Ovary (tissue), 3 donors: ENCODE measurements around the gene LCP1.

Source experiments
- EP300 ChIP-seq: sonication (generic); formaldehyde crosslinking; IDR thresholded peaks from one replicate; pipeline ENCODE4 v1.6.1; 2017; ENCODE audit warnings: antibody characterized with exemption
- TF ChIP-seq, protein P1 (sequence below), 3 donors: fragments of 450-650 bp in 2 of 3; fragments of 200-600 bp in 1 of 3; IDR thresholded peaks; one replicate each; pipeline versions ENCODE4 v1.5.1 to v1.8.0; 2016 to 2022; ENCODE audit warnings: antibody characterized with exemption in 3 of 3, mild to moderate bottlenecking in 1 of 3
- donor health status: DM: no; HTN: no; CAD: no.

DNA sequence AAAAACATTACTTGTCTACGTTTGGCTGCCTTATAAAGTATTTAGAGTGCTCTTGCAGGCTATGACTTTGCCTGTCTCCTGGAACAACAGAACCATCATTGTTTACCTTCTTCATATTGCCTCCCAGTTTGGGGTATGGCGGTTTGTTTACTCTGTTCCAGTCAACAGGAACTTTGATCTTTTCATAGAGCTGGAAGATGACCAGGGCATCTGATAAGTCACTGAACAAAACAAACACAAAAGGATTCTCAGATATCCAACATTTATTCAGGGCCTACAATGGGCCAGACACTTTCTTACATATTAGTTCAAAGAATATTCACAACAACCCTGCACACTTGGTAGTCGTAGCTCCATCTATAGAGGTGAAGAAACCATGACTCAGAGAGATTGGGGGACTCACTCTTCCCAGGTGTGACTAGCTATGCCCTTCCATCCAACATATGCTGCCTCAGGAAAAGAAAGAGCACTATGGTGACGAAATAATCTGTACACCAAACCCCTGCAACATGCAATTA lies 38.7 kb downstream of the LCP1 start:
- TF ChIP-seq EP300: no peak
- TF ChIP-seq, protein P1, sequence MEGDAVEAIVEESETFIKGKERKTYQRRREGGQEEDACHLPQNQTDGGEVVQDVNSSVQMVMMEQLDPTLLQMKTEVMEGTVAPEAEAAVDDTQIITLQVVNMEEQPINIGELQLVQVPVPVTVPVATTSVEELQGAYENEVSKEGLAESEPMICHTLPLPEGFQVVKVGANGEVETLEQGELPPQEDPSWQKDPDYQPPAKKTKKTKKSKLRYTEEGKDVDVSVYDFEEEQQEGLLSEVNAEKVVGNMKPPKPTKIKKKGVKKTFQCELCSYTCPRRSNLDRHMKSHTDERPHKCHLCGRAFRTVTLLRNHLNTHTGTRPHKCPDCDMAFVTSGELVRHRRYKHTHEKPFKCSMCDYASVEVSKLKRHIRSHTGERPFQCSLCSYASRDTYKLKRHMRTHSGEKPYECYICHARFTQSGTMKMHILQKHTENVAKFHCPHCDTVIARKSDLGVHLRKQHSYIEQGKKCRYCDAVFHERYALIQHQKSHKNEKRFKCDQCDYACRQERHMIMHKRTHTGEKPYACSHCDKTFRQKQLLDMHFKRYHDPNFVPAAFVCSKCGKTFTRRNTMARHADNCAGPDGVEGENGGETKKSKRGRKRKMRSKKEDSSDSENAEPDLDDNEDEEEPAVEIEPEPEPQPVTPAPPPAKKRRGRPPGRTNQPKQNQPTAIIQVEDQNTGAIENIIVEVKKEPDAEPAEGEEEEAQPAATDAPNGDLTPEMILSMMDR (IDR thresholded peaks at IDR 0.05): no peak
